Ishikawa (cell line): ENCODE results near the gene COL25A1.

Source experiments
- CEBPB ChIP-seq: IDR thresholded peaks from 2 replicates; pipeline ENCODE4 v1.6.1; 2012
- EGR1 ChIP-seq: IDR thresholded peaks from 2 replicates; pipeline ENCODE4 v1.6.1; 2012
- EP300 ChIP-seq: IDR thresholded peaks from 2 replicates; pipeline ENCODE4 v1.6.1; 2012; ENCODE audit warnings: borderline replicate concordance
- RAD21 ChIP-seq: IDR thresholded peaks from 2 replicates; pipeline ENCODE4 v1.6.1; 2012; ENCODE audit warnings: low read depth
- REST ChIP-seq: IDR thresholded peaks from 2 replicates; pipeline ENCODE4 v1.6.1; 2012; ENCODE audit warnings: low read depth, mild to moderate bottlenecking
- TCF12 ChIP-seq: IDR thresholded peaks from 2 replicates; pipeline ENCODE4 v1.6.1; 2012; ENCODE audit warnings: low read depth
- TEAD4 ChIP-seq: IDR thresholded peaks from 2 replicates; pipeline ENCODE4 v1.6.1; 2012
- USF1 ChIP-seq: IDR thresholded peaks from 2 replicates; pipeline ENCODE4 v1.6.1; 2012
- YY1 ChIP-seq: IDR thresholded peaks from 2 replicates; pipeline ENCODE4 v1.6.1; 2012; ENCODE audit warnings: low read depth
- ZBTB7A ChIP-seq: IDR thresholded peaks from 2 replicates; pipeline ENCODE4 v1.6.1; 2012; ENCODE audit warnings: low read depth

- no peak for TF ChIP-seq CEBPB
- no peak for TF ChIP-seq REST
- no peak for TF ChIP-seq RAD21
- TF ChIP-seq YY1 = no peak
- TF ChIP-seq TEAD4 = no peak
- no peak for TF ChIP-seq EGR1
- no peak for TF ChIP-seq USF1
- no peak for TF ChIP-seq ZBTB7A
- no peak for TF ChIP-seq EP300
- no peak for TF ChIP-seq TCF12
Measured at GRCh38 chr4:109075621-109076020, 226.8 kb downstream of the COL25A1 start.
